ENCODE results near the gene SOD2.

- TF ChIP-seq ZNF274 (IDR thresholded peaks at IDR 0.05; ENCODE audit: low read depth, low read length) (no peak), YY1 (IDR thresholded peaks at IDR 0.05; ENCODE audit: insufficient read depth, insufficient read length) (no peak)
These were observed 9.1 kb downstream of the SOD2 start for GRCh38 chr6:159684013-159684304.

Data from NT2/D1 (cell line).